ENCODE data around the gene DDX47. TPM values are rescaled to one million over a fixed set of nuclear protein-coding genes. Genes with fewer than 3 reads are reported as not detected.

Gene DDX47
- total and polyA plus RNA-seq, 2 of the 4 experiments (the other 2 are of a cell fraction): 77.8 to 89.5 TPM

Small RNA genes within 50 kb of the gene (microRNA-seq; reads per million reads assigned to microRNA genes)
- gene AC007215.1 (ENCODE audit: insufficient read depth, insufficient read length): not detected
- 0 reads per million in 2 experiments for gene MIR613 (ENCODE audit: insufficient read depth in 1 of 2, insufficient read length in 1 of 2, unreplicated experiment in 1 of 2)

Small RNA genes within 50 kb of the gene (small RNA-seq; reads per million reads assigned to genes)
- gene AC007215.1 (0 reads per million in 5 experiments), gene MIR613 (0 reads per million in 5 experiments)

Other genes with a start within 250 kb of the DDX47 start
- gene CREBL2, start 201.5 kb upstream of the DDX47 start, total RNA-seq (2012; rRNA removed): 19.0 and 32.5 TPM in 2 replicates
- 10.4 and 11.5 TPM in 2 replicates for gene CREBL2, start 201.5 kb upstream of the DDX47 start, polyA plus RNA-seq (2012; rRNA removed)
- 0.28 and 0.36 TPM in 2 replicates for gene GPR19, start 117.2 kb upstream of the DDX47 start, total RNA-seq (2012; rRNA removed)
- gene GPR19, start 117.2 kb upstream of the DDX47 start, polyA plus RNA-seq (2012; rRNA removed): 0.12 and 0.17 TPM in 2 replicates
- gene CDKN1B, start 96.0 kb upstream of the DDX47 start, total RNA-seq (2012; rRNA removed): 17.4 and 28.1 TPM in 2 replicates
- gene CDKN1B, start 96.0 kb upstream of the DDX47 start, polyA plus RNA-seq (2012; rRNA removed): 7.9 and 13.9 TPM in 2 replicates
- 4.2 and 4.5 TPM in 2 replicates for gene APOLD1, start 27.7 kb upstream of the DDX47 start, total RNA-seq (2012; rRNA removed)
- 2.3 and 2.4 TPM in 2 replicates for gene APOLD1, start 27.7 kb upstream of the DDX47 start, polyA plus RNA-seq (2012; rRNA removed)
- gene GPRC5A, start 78.2 kb downstream of the DDX47 start, total RNA-seq (2012; rRNA removed): 49.6 and 49.7 TPM in 2 replicates
- gene GPRC5A, start 78.2 kb downstream of the DDX47 start, polyA plus RNA-seq (2012; rRNA removed): 193 and 201 TPM in 2 replicates
- gene GPRC5D, start 138.8 kb downstream of the DDX47 start, total RNA-seq (2012; rRNA removed): not detected in 2 replicates
- not detected in 2 replicates for gene GPRC5D, start 138.8 kb downstream of the DDX47 start, polyA plus RNA-seq (2012; rRNA removed)
- gene HEBP1, start 186.9 kb downstream of the DDX47 start, total RNA-seq (2012; rRNA removed): 14.7 and 18.8 TPM in 2 replicates
- gene HEBP1, start 186.9 kb downstream of the DDX47 start, polyA plus RNA-seq (2012; rRNA removed): 44.2 and 49.2 TPM in 2 replicates
- 6.7 and 8.6 TPM in 2 replicates for gene FAM234B, start 231.0 kb downstream of the DDX47 start, total RNA-seq (2012; rRNA removed)
- 3.6 and 3.7 TPM in 2 replicates for gene FAM234B, start 231.0 kb downstream of the DDX47 start, polyA plus RNA-seq (2012; rRNA removed)